BLaER1 (cell line): ENCODE results near the gene HIF1AN.
A peak's percentile ranks its signal among the peaks of the same experiment; 100 is the strongest.

ENCODE experiments used
- H3K27ac ChIP-seq: shearing (Covaris generic); formaldehyde crosslinking; 2 replicates; pipeline ENCODE4 v1.8.1; 2022
- H3K27me3 ChIP-seq: shearing (Covaris generic); formaldehyde crosslinking; 2 replicates; pipeline ENCODE4 v1.8.1; 2022
- H3K36me3 ChIP-seq: shearing (Covaris generic); formaldehyde crosslinking; 2 replicates; pipeline ENCODE4 v1.8.1; 2022
- H3K4me1 ChIP-seq: shearing (Covaris generic); formaldehyde crosslinking; 2 replicates; pipeline ENCODE4 v1.8.1; 2022
- H3K4me2 ChIP-seq: shearing (Covaris generic); formaldehyde crosslinking; 2 replicates; pipeline ENCODE4 v1.8.1; 2022
- H3K4me3 ChIP-seq: shearing (Covaris generic); formaldehyde crosslinking; 2 replicates; pipeline ENCODE4 v1.8.1; 2022
- H3K9ac ChIP-seq: shearing (Covaris generic); formaldehyde crosslinking; 2 replicates; pipeline ENCODE4 v1.8.1; 2022
- H3K9me3 ChIP-seq: shearing (Covaris generic); formaldehyde crosslinking; 2 replicates; pipeline ENCODE4 v1.8.1; 2022
- H4K20me1 ChIP-seq: shearing (Covaris generic); formaldehyde crosslinking; 2 replicates; pipeline ENCODE4 v1.8.1; 2022
- Cebpa-rat ChIP-seq: shearing (Covaris generic); IDR thresholded peaks from 2 replicates; pipeline ENCODE4 v1.8.1; 2022

The HIF1AN gene

GRCh38 chr10:100519311-100520051 lies 16.3 kb upstream of the HIF1AN start, which contains the start of gene SEC31B:
Gene SEC31B (minus strand): TSS chr10:100519861. CDS start chr10:100516952, 2,909 bp downstream.
- peaks cover 17% of the 10 kb centered on the region; the same call in 1 of the 2 replicates for H4K20me1 ChIP-seq

GRCh38 chr10:100520811-100521210 lies 14.9 kb upstream of the HIF1AN start:
- Histone ChIP-seq H3K4me3 (no peak overlapping the region), H3K4me1 (no peaks in the 10 kb centered on the region), H3K4me2 (no peak overlapping the region), H4K20me1 (peaks cover 21% of the 10 kb centered on the region; the same call in 1 of the 2 replicates), H3K36me3 (peaks cover 73% of the 10 kb centered on the region), H3K27me3 (no peaks in the 10 kb centered on the region), H3K9ac (no peak overlapping the region), H3K9me3 (no peaks in the 10 kb centered on the region), H3K27ac (no peak overlapping the region)
- no peak for TF ChIP-seq Cebpa-rat

More at GRCh38 chr10:100519311-100520051, 16.3 kb upstream of the HIF1AN start, which contains the start of gene SEC31B:
- Histone ChIP-seq H3K27me3 (no peaks in the 10 kb centered on the region), H3K27ac (no peak within 1 kb of the TSS), H3K4me2 (no peak within 1 kb of the TSS), H3K4me1 (no peaks in the 10 kb centered on the region), H3K9me3 (no peaks in the 10 kb centered on the region), H3K9ac (no peak within 1 kb of the TSS), H3K36me3 (peaks cover 73% of the 10 kb centered on the region), H3K4me3 (no peak within 1 kb of the TSS)
- no peak for TF ChIP-seq Cebpa-rat

GRCh38 chr10:100522107-100522801 lies 13.5 kb upstream of the HIF1AN start:
- H3K4me3 ChIP-seq, result no peak overlapping the region
- peaks cover 76% of the 10 kb centered on the region for H3K36me3 ChIP-seq
- H3K9me3 ChIP-seq, result no peaks in the 10 kb centered on the region
- no peak overlapping the region for H3K9ac ChIP-seq
- no peaks in the 10 kb centered on the region for H3K27me3 ChIP-seq
- H3K4me2 ChIP-seq, result no peak overlapping the region
- TF ChIP-seq Cebpa-rat, result no peak
- H3K4me1 ChIP-seq, result 0 out of 2 replicates have a peak, but pooled peaks cover under 1% of the 10 kb centered on the region
- peaks cover 33% of the 10 kb centered on the region; the same call in 1 of the 2 replicates for H4K20me1 ChIP-seq
- H3K27ac ChIP-seq, result no peak overlapping the region; the same call in 1 of the 2 replicates

- Histone ChIP-seq H3K4me1 (peaks cover 7% of the 10 kb centered on the region), H3K27me3 (no peaks in the 10 kb centered on the region), H3K27ac (no peak overlapping the region), H3K4me3 (no peak overlapping the region), H3K4me2 (no peak overlapping the region), H3K9ac (no peak overlapping the region), H3K36me3 (peaks cover 81% of the 10 kb centered on the region), H3K9me3 (no peaks in the 10 kb centered on the region), H4K20me1 (peaks cover 40% of the 10 kb centered on the region; the same call in 1 of the 2 replicates)
- TF ChIP-seq Cebpa-rat, result no peak
These were observed 12.8 kb upstream of the HIF1AN start for GRCh38 chr10:100522945-100523344.

- Histone ChIP-seq H3K4me3 (no peak overlapping the region), H3K27ac (no peak overlapping the region), H3K9me3 (no peaks in the 10 kb centered on the region), H3K36me3 (peaks cover 80% of the 10 kb centered on the region), H3K27me3 (no peaks in the 10 kb centered on the region), H3K4me2 (no peak overlapping the region), H3K9ac (no peak overlapping the region), H3K4me1 (peaks cover 17% of the 10 kb centered on the region), H4K20me1 (peaks cover 46% of the 10 kb centered on the region; the same call in 1 of the 2 replicates)
- no peak for TF ChIP-seq Cebpa-rat
These were observed 11.5 kb upstream of the HIF1AN start for GRCh38 chr10:100524206-100524605.

- H4K20me1 ChIP-seq, result peaks cover 46% of the 10 kb centered on the region; the same call in 1 of the 2 replicates
- no peak overlapping the region for H3K4me2 ChIP-seq
- TF ChIP-seq Cebpa-rat, result no peak
- no peak overlapping the region for H3K9ac ChIP-seq
- no peaks in the 10 kb centered on the region for H3K27me3 ChIP-seq
- no peak overlapping the region for H3K27ac ChIP-seq
- H3K4me1 ChIP-seq, result peaks cover 17% of the 10 kb centered on the region
- H3K36me3 ChIP-seq, result peaks cover 76% of the 10 kb centered on the region
- H3K9me3 ChIP-seq, result no peaks in the 10 kb centered on the region
- H3K4me3 ChIP-seq, result no peak overlapping the region
These were observed 11.1 kb upstream of the HIF1AN start for GRCh38 chr10:100524638-100525037.

GRCh38 chr10:100528123-100528886 lies 7.4 kb upstream of the HIF1AN start:
- peak overlapping the region; percentile 89 for H3K4me2 ChIP-seq
- H3K4me1 ChIP-seq, result peaks cover 24% of the 10 kb centered on the region
- peaks cover 45% of the 10 kb centered on the region for H3K36me3 ChIP-seq
- peak overlapping the region; percentile 89; the same call in 1 of the 2 replicates for H3K9ac ChIP-seq
- H3K4me3 ChIP-seq, result peak overlapping the region; percentile 86
- TF ChIP-seq Cebpa-rat, result no peak
- peak overlapping the region; percentile 81; the same call in 1 of the 2 replicates for H3K27ac ChIP-seq
- no peaks in the 10 kb centered on the region for H3K27me3 ChIP-seq
- peaks cover 39% of the 10 kb centered on the region; the same call in 1 of the 2 replicates for H4K20me1 ChIP-seq
- peaks cover 7% of the 10 kb centered on the region; the same call in 1 of the 2 replicates for H3K9me3 ChIP-seq

GRCh38 chr10:100528921-100529474 lies 6.7 kb upstream of the HIF1AN start:
- H4K20me1 ChIP-seq, result peaks cover 34% of the 10 kb centered on the region; the same call in 1 of the 2 replicates
- H3K36me3 ChIP-seq, result peaks cover 38% of the 10 kb centered on the region
- H3K4me2 ChIP-seq, result peak overlapping the region; percentile 89
- peaks cover 26% of the 10 kb centered on the region for H3K4me1 ChIP-seq
- peak overlapping the region; percentile 89 for H3K9ac ChIP-seq
- H3K27me3 ChIP-seq, result no peaks in the 10 kb centered on the region
- H3K27ac ChIP-seq, result peak overlapping the region; percentile 81
- H3K9me3 ChIP-seq, result peaks cover 7% of the 10 kb centered on the region; the same call in 1 of the 2 replicates
- H3K4me3 ChIP-seq, result peak overlapping the region; percentile 86
- TF ChIP-seq Cebpa-rat, result no peak
